Measurements from ENCODE around the gene DGKD. TPM values are rescaled to one million over a fixed set of nuclear protein-coding genes. Genes with fewer than 3 reads are reported as not detected.

The DGKD gene
- total RNA-seq, 2 donors from 2014 or later: 21.5 to 63.1 TPM

DNA sequence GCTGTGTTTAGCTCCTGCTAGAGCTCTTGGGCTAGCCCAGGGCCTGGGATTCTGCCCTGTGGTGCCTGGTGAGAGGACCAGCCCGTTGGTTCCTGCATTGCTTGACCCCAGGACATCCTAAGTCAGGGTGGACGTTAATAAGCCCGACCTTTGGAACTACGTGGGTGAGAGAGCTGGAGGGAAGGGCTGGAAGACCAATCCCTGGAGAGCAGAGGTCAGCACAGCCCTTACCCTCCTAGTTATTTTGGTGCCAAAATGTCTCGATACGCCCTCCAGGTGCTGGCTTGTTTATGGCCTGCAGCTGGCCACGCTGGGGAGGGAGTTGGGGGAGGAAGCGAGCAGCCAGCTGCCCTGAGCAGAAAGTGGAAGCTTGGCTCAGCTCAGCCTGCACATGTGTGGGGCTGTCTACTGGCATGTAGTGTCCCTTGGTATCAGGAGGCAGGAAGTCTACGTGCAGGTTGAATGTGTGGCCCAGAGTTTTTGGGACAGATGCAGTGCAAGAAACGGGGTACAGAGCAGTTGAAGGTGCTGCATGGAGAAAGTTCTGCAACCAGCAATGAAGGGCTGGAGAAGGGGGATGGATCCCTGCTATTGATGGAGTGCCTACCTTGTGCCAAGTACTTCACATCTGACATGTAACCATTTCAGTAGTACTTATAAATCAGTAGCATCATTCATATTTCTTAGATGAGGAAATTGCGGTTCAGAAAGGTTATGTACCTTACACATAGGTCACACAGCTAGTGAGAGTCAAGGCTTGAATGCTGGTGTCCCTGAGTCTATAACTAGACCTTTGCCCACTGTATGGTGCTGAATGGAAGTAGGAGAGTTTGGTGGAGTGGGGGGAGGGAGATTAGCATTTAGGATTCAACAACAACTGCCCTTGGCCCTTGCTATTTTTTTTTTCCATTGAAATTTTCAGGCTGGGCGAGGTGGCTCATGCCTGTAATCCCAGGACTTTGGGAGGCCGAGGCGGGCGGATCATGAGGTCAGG is 5.0 kb upstream of the DGKD start:
- H3K4me3 ChIP-seq: no peak overlapping the region
- intact Hi-C loops (cut with DNase I): no loop called here
- H3K36me3 ChIP-seq: no peaks in the 10 kb centered on the region
- TF ChIP-seq, protein P1, sequence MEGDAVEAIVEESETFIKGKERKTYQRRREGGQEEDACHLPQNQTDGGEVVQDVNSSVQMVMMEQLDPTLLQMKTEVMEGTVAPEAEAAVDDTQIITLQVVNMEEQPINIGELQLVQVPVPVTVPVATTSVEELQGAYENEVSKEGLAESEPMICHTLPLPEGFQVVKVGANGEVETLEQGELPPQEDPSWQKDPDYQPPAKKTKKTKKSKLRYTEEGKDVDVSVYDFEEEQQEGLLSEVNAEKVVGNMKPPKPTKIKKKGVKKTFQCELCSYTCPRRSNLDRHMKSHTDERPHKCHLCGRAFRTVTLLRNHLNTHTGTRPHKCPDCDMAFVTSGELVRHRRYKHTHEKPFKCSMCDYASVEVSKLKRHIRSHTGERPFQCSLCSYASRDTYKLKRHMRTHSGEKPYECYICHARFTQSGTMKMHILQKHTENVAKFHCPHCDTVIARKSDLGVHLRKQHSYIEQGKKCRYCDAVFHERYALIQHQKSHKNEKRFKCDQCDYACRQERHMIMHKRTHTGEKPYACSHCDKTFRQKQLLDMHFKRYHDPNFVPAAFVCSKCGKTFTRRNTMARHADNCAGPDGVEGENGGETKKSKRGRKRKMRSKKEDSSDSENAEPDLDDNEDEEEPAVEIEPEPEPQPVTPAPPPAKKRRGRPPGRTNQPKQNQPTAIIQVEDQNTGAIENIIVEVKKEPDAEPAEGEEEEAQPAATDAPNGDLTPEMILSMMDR (IDR thresholded peaks at IDR 0.05): no peak
- TF ChIP-seq POLR2A (IDR thresholded peaks at IDR 0.05) (no peak), POLR2AphosphoS5 (IDR thresholded peaks at IDR 0.05) (no peak)
- no peak for DNase-seq (ENCODE audit: low spot score)
- no peaks in the 10 kb centered on the region for H3K4me1 ChIP-seq (replicated peaks)
- 51% methylated on average over 15 of the region's 15 CpGs for WGBS
- no peaks in the 10 kb centered on the region for H3K9me3 ChIP-seq
- H3K27ac ChIP-seq: no peak overlapping the region
- H3K27me3 ChIP-seq (replicated peaks; ENCODE audit: insufficient read depth): no peaks in the 10 kb centered on the region

DNA sequence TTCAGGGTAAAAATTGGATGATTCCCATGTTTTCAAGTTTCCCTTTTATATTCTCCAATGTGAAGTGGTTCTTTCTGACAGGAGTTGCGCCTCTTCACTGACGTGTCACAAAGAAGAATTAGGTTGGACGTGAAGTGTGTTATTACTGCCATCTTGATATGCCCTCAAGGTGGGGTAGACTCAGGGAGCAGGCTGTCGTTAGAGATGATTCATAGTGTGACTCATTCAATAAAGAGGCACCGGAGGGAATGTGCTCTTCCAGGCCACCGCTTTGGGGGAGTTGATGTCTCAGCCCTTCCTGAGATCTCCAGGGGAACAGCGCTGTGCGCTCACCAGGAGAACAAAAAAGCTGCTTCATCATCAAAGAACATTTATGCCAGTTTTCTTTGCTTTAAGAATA is 3.6 kb upstream of the DGKD start:
- Histone ChIP-seq H3K36me3 (no peaks in the 10 kb centered on the region), H3K9me3 (no peaks in the 10 kb centered on the region), H3K4me3 (no peak overlapping the region), H3K4me1 (replicated peaks) (no peaks in the 10 kb centered on the region), H3K27ac (no peak overlapping the region), H3K27me3 (replicated peaks; ENCODE audit: insufficient read depth) (no peaks in the 10 kb centered on the region)
- intact Hi-C loops (cut with DNase I): no loop called here
- DNase-seq (ENCODE audit: low spot score): peak; percentile 16
- TF ChIP-seq, protein P1 (IDR thresholded peaks at IDR 0.05): peak in 1 of 4 experiments; percentile 36
- no peak for TF ChIP-seq POLR2A (IDR thresholded peaks at IDR 0.05)
- TF ChIP-seq POLR2AphosphoS5 (IDR thresholded peaks at IDR 0.05): peak; percentile 38
- 14% methylated on average over 8 of the region's 8 CpGs for WGBS

DNA sequence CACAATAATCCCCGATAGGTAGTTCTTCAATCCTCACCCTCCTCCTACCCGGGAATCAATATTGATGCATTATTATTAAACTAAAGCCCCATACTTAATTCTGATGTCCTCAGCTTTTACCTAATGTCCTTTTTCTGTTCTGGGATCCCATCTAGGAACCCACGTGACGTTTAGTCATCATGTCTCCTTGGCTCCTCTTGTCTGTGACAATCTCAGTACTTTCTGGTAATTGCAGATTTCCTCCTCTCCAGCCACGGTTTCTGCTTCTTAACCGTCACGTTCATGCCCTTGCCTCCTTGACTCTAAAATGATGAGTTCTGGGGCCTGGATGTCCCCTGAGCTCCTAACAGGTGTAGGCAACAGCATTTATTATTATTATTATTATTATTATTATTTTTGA is 2.9 kb upstream of the DGKD start:
- WGBS: 84% methylated on average over 7 of the region's 7 CpGs
- no peak for TF ChIP-seq POLR2A (IDR thresholded peaks at IDR 0.05)
- TF ChIP-seq POLR2AphosphoS5 (IDR thresholded peaks at IDR 0.05): no peak
- TF ChIP-seq, protein P1 (IDR thresholded peaks at IDR 0.05): no peak
- Histone ChIP-seq H3K9me3 (no peaks in the 10 kb centered on the region), H3K27me3 (replicated peaks; ENCODE audit: insufficient read depth) (no peaks in the 10 kb centered on the region), H3K36me3 (no peaks in the 10 kb centered on the region), H3K27ac (no peak overlapping the region), H3K4me1 (replicated peaks) (no peaks in the 10 kb centered on the region), H3K4me3 (no peak overlapping the region)
- intact Hi-C loops (cut with DNase I): no loop called here
- DNase-seq (ENCODE audit: low spot score): no peak

DNA sequence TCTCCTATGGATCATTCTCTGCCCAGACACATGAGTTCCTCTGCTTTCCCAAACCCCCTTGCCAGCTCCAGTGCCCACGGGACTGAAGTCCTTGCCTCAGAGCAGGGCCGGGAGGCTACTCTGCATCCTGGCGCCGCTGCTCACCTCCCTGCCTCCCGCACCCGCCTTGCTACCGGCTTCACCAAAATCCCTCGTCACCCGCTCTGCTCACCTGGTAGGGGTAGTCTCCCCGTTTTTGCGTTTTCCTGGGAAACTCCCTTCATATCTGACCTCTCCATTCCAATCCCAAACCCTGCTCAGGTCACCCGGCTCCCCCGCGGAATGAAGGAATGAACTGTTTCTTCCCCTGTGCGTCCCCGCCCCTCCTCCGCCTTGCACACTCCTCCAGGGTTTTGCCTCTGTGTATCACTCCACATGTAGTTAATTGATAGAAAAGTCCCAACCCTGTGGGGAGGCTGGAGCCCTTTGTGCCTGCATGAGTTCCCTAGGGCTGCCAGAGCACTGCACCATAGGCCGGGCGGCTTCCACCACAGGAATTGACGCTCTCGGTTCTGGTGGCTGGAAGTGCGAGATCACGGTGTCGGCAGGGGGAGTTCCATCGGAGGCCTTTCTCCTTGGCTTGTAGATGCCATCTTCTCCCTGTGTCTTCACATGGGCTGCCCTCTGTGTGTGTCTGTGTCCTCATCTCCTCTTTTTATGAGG is 2.0 kb upstream of the DGKD start:
- intact Hi-C loops (cut with DNase I): no loop called here
- TF ChIP-seq POLR2AphosphoS5 (IDR thresholded peaks at IDR 0.05) (no peak), POLR2A (IDR thresholded peaks at IDR 0.05) (no peak)
- TF ChIP-seq, protein P1 (IDR thresholded peaks at IDR 0.05): no peak
- Histone ChIP-seq H3K27me3 (replicated peaks; ENCODE audit: insufficient read depth) (no peaks in the 10 kb centered on the region), H3K9me3 (no peaks in the 10 kb centered on the region), H3K4me3 (no peak overlapping the region), H3K27ac (no peak overlapping the region), H3K36me3 (no peaks in the 10 kb centered on the region), H3K4me1 (replicated peaks) (no peaks in the 10 kb centered on the region)
- no peak for DNase-seq (ENCODE audit: low spot score)
- 94% methylated on average over 25 of the region's 25 CpGs for WGBS

All from prostate gland (tissue), 2 donors.